Endometrial microvascular endothelial cells (primary cell): ENCODE measurements around the gene MED19. TPM values are rescaled to one million over a fixed set of nuclear protein-coding genes. Genes with fewer than 3 reads are reported as not detected.
"Not testable (repeated sequence)": the region's sequence is repeated elsewhere in the genome, so short reads cannot be mapped to it uniquely, and the experiment has no call there.

Experiments used
- in situ Hi-C: cut with HindIII; loops from 2 replicates; pipeline ENCODE4 v1.10.0; 2017; ENCODE audit warnings: low sequenced_read_pairs, low pct_unique_long_range_greater_than_20kb; ENCODE audit errors: inconsistent ontology term
- total RNA-seq: library from RNA; depleted of rRNA; stranded (reverse); fragments of >200 nt; gene quantifications from one replicate; pipeline ENCODE4 v1.2.3, GENCODE V29; 2015; ENCODE audit errors: inconsistent ontology term

The MED19 gene
- total RNA-seq, 1 donor from 2014 or later = 17.7 TPM

GRCh38 chr11:57712256-57713150 is 488 bp upstream of the MED19 start, which contains the start of gene TMX2:
TSS of gene TMX2 (plus strand) at chr11:57712593. CDS start at chr11:57712619, 26 bp downstream.
- in situ Hi-C loops = no loop called here

- in situ Hi-C loops = no loop called here
These were observed 2.1 kb downstream of the MED19 start for GRCh38 chr11:57709802-57710367.

- in situ Hi-C loops = not testable (repeated sequence)
These were observed 6.6 kb downstream of the MED19 start for GRCh38 chr11:57705432-57705831.

GRCh38 chr11:57704932-57705331 is 7.1 kb downstream of the MED19 start:
- in situ Hi-C loops = loop anchor here (5.0 kb wide), 1 partner anchor 38 kb away; the partner anchor contains the start of gene ZDHHC5

GRCh38 chr11:57703341-57703740 is 8.7 kb downstream of the MED19 start:
- in situ Hi-C loops = loop anchor here (5.0 kb wide), 1 partner anchor 36 kb away; the partner anchor contains the start of gene ZDHHC5

- in situ Hi-C loops = loop anchor here (5.0 kb wide), 1 partner anchor 33 kb away; the partner anchor contains the start of gene ZDHHC5
These were observed 11.6 kb downstream of the MED19 start for GRCh38 chr11:57700425-57700824.

GRCh38 chr11:57699813-57700212 is 12.2 kb downstream of the MED19 start:
- in situ Hi-C loops = loop anchor here (5.0 to 10.0 kb wide), 2 partner anchors 33 to 105 kb away; partner anchors contain the start of gene ZDHHC5

GRCh38 chr11:57698843-57699365 is 13.1 kb downstream of the MED19 start:
- in situ Hi-C loops = loop anchor here (10.0 kb wide), 1 partner anchor 106 kb away; no protein-coding TSS in a partner anchor

GRCh38 chr11:57690474-57690873 is 21.5 kb downstream of the MED19 start:
- in situ Hi-C loops = loop anchor here (10.0 kb wide), 1 partner anchor 114 kb away; no protein-coding TSS in a partner anchor

GRCh38 chr11:57681168-57681567 is 30.8 kb downstream of the MED19 start:
- in situ Hi-C loops = no loop called here

GRCh38 chr11:57680552-57680874 is 31.5 kb downstream of the MED19 start:
- in situ Hi-C loops = no loop called here

GRCh38 chr11:57679396-57679795 is 32.6 kb downstream of the MED19 start:
- in situ Hi-C loops = no loop called here

GRCh38 chr11:57675176-57675941 is 36.7 kb downstream of the MED19 start:
- in situ Hi-C loops = no loop called here

GRCh38 chr11:57674251-57674650 is 37.8 kb downstream of the MED19 start:
- in situ Hi-C loops = no loop called here

GRCh38 chr11:57668434-57668782 is 43.6 kb downstream of the MED19 start:
- in situ Hi-C loops = loop anchor here (5.0 kb wide), 1 partner anchor 34 kb away; no protein-coding TSS in a partner anchor

GRCh38 chr11:57667736-57668433 is 44.1 kb downstream of the MED19 start, which contains the start of gene ZDHHC5:
TSS of gene ZDHHC5 (plus strand) at chr11:57668114. CDS start at chr11:57673091, 4,977 bp downstream.
- in situ Hi-C loops = loop anchor here (5.0 kb wide), 1 partner anchor 34 kb away; no protein-coding TSS in a partner anchor

GRCh38 chr11:57667117-57667735 is 44.8 kb downstream of the MED19 start:
- in situ Hi-C loops = loop anchor here (5.0 kb wide), 1 partner anchor 35 kb away; no protein-coding TSS in a partner anchor

- in situ Hi-C loops = no loop called here
These were observed 48.0 kb downstream of the MED19 start for GRCh38 chr11:57663975-57664374.
